HG02678 (cell line): ENCODE results near the gene TMSB4X.
"Not testable (repeated sequence)": the region's sequence is repeated elsewhere in the genome, so short reads cannot be mapped to it uniquely, and the experiment has no call there.

ENCODE experiments used
- ATAC-seq: cut with Tn5 transposase; IDR thresholded peaks from one replicate; pipeline ENCODE4 v1.9.1; 2021; ENCODE audit warnings: mild to moderate bottlenecking, moderate library complexity; ENCODE audit not compliant: unreplicated experiment

TMSB4X gene

DNA sequence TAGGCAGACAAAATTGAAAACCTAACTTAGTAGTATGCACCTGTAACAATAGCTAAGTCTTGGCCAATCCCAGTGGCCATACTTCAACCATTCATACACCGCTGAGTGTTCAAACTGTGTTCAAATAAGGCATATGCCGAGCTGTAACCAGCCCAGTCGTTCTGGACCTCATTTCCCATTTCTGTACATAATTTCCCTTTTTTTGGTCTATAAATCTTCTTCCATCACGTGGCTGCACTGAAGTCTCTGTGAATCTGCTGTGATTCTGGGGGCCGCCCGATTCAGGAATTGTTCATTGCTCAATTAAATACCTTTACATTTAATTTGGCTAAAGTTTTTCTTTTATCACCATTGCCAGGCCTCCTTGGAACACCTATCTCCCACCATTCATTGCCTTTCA is 41.8 kb downstream of the TMSB4X start:
- ATAC-seq = not testable (repeated sequence)

DNA sequence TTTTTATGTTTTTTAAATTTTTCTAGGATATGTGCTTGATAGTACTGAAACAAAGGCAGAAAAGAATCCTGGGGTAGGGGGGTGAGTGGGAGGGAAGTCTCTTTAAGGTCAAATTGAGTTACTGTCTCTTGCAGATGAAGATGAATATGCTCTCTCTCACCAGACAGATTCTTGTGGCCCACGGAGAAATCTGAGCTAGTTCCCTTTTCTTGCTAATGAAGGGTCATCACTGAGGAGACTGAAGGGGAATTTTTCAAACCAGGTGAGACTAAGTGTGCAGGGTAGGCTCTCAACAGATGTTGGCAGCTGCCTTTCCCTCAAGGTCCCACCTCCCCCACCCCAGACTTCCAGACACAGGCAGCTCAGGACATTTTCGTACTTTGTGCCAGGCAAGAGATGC is 48.0 kb downstream of the TMSB4X start:
- ATAC-seq = peak; percentile 66

DNA sequence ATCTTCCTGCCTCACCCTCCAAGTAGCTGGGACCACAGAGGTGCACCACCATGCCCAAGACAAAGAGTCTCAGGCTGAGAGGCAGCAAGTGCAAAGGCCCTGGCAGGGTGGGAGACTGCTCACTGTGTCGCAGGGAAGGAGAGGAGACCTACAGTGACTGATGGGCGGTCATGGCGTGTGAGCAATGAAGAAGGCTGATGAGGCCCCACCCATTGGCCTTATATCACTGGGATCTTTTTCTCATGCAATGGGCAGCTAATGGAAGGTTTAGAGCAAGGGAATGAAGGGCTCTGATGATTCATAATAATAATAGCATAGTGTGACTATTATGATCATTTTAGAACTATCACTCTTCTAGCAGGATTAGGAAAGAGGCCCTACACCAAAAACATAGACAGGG is 48.7 kb downstream of the TMSB4X start:
- no peak for ATAC-seq

DNA sequence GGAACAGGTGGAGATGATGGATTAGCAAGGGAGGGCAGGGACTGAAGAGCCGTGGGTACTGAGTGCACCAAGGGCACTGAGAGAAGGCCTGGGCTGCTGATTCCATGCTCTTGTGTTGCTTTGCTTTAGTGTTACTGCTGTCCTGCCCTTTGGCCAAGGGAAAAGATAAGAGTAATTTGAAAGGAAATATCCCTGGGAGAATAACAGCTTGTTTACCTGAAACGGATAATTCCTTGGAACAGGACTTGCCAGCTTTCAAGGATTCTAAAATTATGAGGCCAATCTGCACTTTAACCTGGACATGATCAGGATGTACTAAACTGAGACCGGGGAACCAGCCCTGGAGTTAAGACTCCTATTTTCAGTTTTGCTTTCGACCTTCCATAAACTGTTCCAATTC is 49.1 kb downstream of the TMSB4X start:
- no peak for ATAC-seq

DNA sequence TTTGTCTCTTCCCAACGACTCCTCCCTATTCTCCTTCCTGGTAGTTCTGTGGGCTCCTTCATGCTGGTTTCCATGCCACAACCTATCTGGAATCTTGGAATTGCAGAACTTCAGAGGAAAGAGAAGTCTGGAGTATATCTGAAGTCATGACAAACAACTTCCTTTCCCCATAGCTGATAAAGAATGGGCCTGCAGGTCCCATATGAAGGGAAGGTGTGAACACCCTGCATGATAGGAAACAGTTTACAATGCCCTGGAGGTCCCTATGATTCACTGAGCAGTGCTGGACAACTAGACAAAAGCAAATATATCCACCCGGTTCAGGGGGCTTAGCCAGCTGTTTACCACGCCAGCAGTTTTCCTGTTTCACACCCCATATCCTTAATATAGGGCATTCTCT is 50.1 kb downstream of the TMSB4X start:
- no peak for ATAC-seq
